ENCODE data around the gene BBX.
"Not testable (repeated sequence)": the region's sequence is repeated elsewhere in the genome, so short reads cannot be mapped to it uniquely, and the experiment has no call there.

BBX gene

DNA sequence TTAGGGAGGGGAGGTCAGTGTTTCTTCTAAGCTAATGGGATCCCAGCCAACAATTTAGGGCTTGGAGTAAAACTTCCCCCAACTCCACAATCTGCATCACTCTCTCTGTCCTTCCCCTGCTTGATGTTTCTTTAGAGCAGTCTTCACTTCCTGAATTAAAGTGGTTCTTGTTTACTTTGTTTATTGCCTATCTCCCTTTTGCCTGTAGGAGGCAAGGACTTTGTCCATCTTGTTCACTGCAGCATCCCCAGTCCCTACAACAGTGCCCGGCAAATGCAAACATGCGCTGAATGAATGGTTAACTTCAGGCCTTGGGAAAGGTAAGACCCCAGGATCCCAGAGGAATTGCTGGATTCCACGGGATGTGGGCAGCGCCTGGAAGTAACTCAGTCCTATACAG lies 312.2 kb downstream of the BBX start:
- not testable (repeated sequence) for H3K27ac ChIP-seq (ENCODE audit: low read length); H3K9me3 ChIP-seq (ENCODE audit: control insufficient read depth in 2 of 2, low read length in 2 of 2); H3K4me3 ChIP-seq (ENCODE audit: low read length in 2 of 2); H3K27me3 ChIP-seq (ENCODE audit: control insufficient read depth in 1 of 2, insufficient read depth in 2 of 2, low read length in 2 of 2); H3K9ac ChIP-seq (ENCODE audit: low read length in 2 of 2); H3K4me1 ChIP-seq (ENCODE audit: control insufficient read depth, insufficient read depth, low read length); H3K36me3 ChIP-seq (ENCODE audit: control insufficient read depth in 2 of 2, insufficient read depth in 2 of 2, low read length in 2 of 2)

DNA sequence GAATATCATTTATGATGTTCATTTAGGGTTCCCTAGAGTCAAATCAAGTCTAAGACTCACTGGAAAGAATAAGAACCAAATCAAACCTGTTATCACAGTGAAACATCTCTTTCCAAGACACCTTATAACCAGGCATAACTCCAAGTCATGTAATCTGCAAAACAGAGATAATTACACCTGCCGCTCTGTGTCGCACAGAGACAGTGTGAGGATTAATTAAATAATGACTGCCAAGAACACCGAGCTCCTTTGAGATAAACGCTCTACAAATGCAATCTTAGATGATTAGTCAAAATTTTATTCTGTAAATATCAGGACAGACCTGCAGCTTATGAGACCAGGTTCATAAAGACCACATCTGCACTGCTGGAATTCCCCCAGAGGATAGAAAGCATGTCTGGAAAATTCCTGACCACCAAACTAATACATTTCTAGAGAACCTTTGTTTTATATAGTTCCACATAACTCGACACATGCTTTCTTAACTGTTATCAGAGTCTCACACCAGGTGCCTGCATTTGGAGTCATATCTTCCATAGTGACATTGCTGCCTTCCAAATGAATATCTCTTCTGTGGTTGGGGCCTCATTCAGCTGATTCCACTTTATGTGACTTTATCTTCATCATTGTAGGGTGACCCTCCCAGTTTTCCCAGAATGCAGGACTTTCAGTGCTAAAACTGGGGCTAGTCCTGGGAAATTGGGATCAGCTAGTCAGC lies 315.3 kb downstream of the BBX start:
- Histone ChIP-seq H3K9ac (ENCODE audit: low read length in 2 of 2) (no peak overlapping the region), H3K4me1 (ENCODE audit: control insufficient read depth, insufficient read depth, low read length) (no peaks in the 10 kb centered on the region), H3K27me3 (ENCODE audit: control insufficient read depth in 1 of 2, insufficient read depth in 2 of 2, low read length in 2 of 2) (no peaks in the 10 kb centered on the region), H3K27ac (ENCODE audit: low read length) (no peak overlapping the region), H3K36me3 (ENCODE audit: control insufficient read depth in 2 of 2, insufficient read depth in 2 of 2, low read length in 2 of 2) (no peaks in the 10 kb centered on the region), H3K4me3 (ENCODE audit: low read length in 2 of 2) (no peak overlapping the region), H3K9me3 (ENCODE audit: control insufficient read depth in 2 of 2, low read length in 2 of 2) (no peaks in the 10 kb centered on the region)

DNA sequence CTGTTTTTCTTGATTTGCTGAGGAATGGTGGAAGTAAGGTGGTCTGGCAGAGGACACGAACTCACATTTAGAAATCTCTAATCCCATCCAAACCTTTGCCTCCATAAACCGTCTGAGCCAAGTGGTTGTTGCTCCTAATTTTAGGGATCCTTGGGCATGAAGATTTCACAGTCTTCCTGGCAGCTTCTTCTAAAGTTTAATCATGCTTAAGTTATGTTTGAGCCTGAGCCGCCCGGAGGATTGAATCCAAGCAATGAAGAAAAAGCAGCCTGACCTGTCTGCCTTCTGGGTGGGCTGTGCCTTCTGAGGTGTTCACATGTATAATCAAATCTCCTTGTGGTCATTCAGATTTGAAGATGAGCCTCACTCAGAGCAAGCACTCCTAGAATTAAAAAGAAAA lies 319.1 kb downstream of the BBX start:
- no peaks in the 10 kb centered on the region for H3K36me3 ChIP-seq (ENCODE audit: control insufficient read depth in 2 of 2, insufficient read depth in 2 of 2, low read length in 2 of 2)
- H3K9me3 ChIP-seq (ENCODE audit: control insufficient read depth in 2 of 2, low read length in 2 of 2), result no peaks in the 10 kb centered on the region
- H3K9ac ChIP-seq (ENCODE audit: low read length in 2 of 2), result no peak overlapping the region
- H3K27ac ChIP-seq (ENCODE audit: low read length), result no peak overlapping the region
- no peak overlapping the region for H3K4me3 ChIP-seq (ENCODE audit: low read length in 2 of 2)
- H3K4me1 ChIP-seq (ENCODE audit: control insufficient read depth, insufficient read depth, low read length), result no peaks in the 10 kb centered on the region
- no peaks in the 10 kb centered on the region for H3K27me3 ChIP-seq (ENCODE audit: control insufficient read depth in 1 of 2, insufficient read depth in 2 of 2, low read length in 2 of 2)

DNA sequence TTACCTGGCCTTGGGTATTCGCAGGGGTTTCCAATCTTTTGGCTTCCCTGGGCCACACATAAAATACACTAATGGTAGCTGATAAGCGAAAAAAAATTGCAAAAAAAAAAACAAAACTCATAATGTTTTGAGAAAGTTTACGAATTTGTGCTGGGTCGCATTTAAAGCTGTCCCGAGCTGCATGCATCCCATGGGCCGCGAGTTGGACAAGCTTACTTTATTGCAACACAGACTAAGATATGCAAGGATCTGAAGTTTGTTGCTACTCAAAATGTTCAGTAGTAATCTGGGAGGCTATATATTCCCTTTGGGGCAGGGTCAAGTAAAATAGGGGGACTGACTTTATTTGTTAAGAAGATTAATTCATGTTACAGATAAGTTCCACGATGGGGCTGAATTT lies 320.2 kb downstream of the BBX start:
- Histone ChIP-seq H3K4me1 (ENCODE audit: control insufficient read depth, insufficient read depth, low read length) (no peaks in the 10 kb centered on the region), H3K4me3 (ENCODE audit: low read length in 2 of 2) (no peak overlapping the region), H3K36me3 (ENCODE audit: control insufficient read depth in 2 of 2, insufficient read depth in 2 of 2, low read length in 2 of 2) (no peaks in the 10 kb centered on the region), H3K9me3 (ENCODE audit: control insufficient read depth in 2 of 2, low read length in 2 of 2) (no peaks in the 10 kb centered on the region), H3K27me3 (ENCODE audit: control insufficient read depth in 1 of 2, insufficient read depth in 2 of 2, low read length in 2 of 2) (no peaks in the 10 kb centered on the region), H3K9ac (ENCODE audit: low read length in 2 of 2) (no peak overlapping the region), H3K27ac (ENCODE audit: low read length) (no peak overlapping the region)

DNA sequence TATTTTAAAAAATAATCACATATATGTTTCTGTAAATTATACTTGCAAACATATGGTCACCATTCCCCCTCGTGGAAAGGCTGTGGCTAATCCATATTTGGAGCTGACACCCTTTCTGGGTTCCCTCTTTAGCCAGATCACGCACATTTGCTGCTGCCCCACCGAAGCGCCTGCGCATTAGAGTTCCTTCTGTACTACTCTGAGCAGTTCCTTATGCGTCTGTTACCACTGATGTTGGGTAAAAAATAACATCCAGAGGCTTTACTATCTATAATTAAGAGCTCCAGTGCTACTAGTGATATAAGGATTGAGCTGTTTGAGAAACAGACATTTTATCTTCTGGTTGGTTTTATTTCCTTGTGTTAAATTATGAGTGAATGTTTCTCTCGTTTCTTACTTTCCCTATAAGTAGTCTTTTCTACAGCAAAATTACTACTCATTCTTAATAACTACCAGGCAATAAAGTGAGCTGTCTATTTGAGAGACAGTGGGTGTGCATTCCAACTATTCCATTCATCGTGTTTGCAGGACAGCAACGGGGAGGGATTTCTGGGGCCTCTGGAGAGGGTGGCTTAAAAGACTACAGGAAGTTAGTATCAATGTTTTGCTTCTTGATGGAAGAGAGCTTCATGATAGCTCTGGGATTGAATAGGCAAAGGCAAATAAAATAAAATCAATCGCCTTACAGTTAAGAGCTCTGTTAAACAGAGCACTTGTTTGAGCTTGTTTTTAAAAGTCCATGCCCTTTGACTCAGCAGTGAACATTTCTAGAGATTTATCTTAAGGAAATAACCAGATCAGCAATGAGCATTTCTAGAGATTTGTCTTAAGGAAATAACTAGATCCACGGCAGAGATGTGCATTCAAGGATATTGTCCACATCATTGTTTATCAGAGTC lies 322.9 kb downstream of the BBX start:
- H3K27ac ChIP-seq (ENCODE audit: low read length), result no peak overlapping the region
- H3K36me3 ChIP-seq (ENCODE audit: control insufficient read depth in 2 of 2, insufficient read depth in 2 of 2, low read length in 2 of 2), result no peaks in the 10 kb centered on the region
- H3K9ac ChIP-seq (ENCODE audit: low read length in 2 of 2), result no peak overlapping the region
- H3K27me3 ChIP-seq (ENCODE audit: control insufficient read depth in 1 of 2, insufficient read depth in 2 of 2, low read length in 2 of 2), result no peaks in the 10 kb centered on the region
- H3K9me3 ChIP-seq (ENCODE audit: control insufficient read depth in 2 of 2, low read length in 2 of 2), result no peaks in the 10 kb centered on the region
- H3K4me3 ChIP-seq (ENCODE audit: low read length in 2 of 2), result no peak overlapping the region
- H3K4me1 ChIP-seq (ENCODE audit: control insufficient read depth, insufficient read depth, low read length), result no peaks in the 10 kb centered on the region

DNA sequence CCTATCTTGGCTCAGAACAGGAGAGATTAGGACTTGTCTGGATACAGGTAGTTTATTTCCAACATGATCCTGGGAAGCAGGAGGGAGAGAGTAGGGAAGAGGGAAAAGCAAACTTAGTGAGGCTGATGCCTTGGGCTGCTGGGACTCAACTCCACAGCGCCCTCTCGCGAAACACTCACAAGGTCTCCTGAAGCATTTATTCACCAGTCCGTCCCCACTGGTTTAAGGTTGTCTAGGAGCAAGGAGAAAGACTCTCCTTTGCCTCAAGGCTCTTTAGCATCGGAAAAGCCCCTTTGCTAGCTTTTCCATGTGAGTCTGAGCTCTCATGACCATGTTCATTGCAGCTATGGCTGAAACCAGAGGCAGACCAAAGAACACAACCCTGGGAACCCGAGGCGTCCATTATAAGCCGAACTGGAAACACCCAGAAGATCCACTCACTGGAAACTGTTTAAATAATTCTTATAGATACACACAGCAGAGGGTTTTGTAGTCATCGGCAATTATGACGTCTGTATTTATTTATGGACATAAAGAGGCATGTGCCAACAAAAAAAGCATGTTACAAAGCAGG lies 323.6 kb downstream of the BBX start:
- no peaks in the 10 kb centered on the region for H3K4me1 ChIP-seq (ENCODE audit: control insufficient read depth, insufficient read depth, low read length)
- no peaks in the 10 kb centered on the region for H3K9me3 ChIP-seq (ENCODE audit: control insufficient read depth in 2 of 2, low read length in 2 of 2)
- H3K27ac ChIP-seq (ENCODE audit: low read length), result no peak overlapping the region
- no peak overlapping the region for H3K9ac ChIP-seq (ENCODE audit: low read length in 2 of 2)
- H3K4me3 ChIP-seq (ENCODE audit: low read length in 2 of 2), result no peak overlapping the region
- H3K27me3 ChIP-seq (ENCODE audit: control insufficient read depth in 1 of 2, insufficient read depth in 2 of 2, low read length in 2 of 2), result no peaks in the 10 kb centered on the region
- H3K36me3 ChIP-seq (ENCODE audit: control insufficient read depth in 2 of 2, insufficient read depth in 2 of 2, low read length in 2 of 2), result no peaks in the 10 kb centered on the region

DNA sequence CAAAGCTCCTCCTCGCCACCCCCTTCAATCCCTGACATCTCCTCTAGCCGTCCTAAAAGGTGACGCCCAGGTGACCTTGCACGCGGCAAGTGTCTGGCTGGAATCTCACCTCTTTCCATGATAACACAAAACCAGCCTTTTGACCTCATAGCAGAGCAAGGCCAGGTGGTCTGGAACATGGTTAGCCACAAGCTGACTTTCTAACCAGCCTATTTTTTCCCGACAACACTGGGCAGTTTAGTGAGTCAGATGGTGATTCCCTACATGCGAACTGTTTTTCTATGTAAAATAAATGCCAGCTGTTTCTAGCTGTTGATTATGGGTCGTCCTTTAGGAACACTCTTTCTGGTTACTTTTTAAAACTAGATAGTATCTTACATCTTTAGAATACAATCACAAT lies 325.0 kb downstream of the BBX start:
- Histone ChIP-seq H3K9ac (ENCODE audit: low read length in 2 of 2) (no peak overlapping the region), H3K27ac (ENCODE audit: low read length) (no peak overlapping the region), H3K4me3 (ENCODE audit: low read length in 2 of 2) (no peak overlapping the region), H3K27me3 (ENCODE audit: control insufficient read depth in 1 of 2, insufficient read depth in 2 of 2, low read length in 2 of 2) (no peaks in the 10 kb centered on the region), H3K9me3 (ENCODE audit: control insufficient read depth in 2 of 2, low read length in 2 of 2) (no peaks in the 10 kb centered on the region), H3K4me1 (ENCODE audit: control insufficient read depth, insufficient read depth, low read length) (no peaks in the 10 kb centered on the region), H3K36me3 (ENCODE audit: control insufficient read depth in 2 of 2, insufficient read depth in 2 of 2, low read length in 2 of 2) (no peaks in the 10 kb centered on the region)

DNA sequence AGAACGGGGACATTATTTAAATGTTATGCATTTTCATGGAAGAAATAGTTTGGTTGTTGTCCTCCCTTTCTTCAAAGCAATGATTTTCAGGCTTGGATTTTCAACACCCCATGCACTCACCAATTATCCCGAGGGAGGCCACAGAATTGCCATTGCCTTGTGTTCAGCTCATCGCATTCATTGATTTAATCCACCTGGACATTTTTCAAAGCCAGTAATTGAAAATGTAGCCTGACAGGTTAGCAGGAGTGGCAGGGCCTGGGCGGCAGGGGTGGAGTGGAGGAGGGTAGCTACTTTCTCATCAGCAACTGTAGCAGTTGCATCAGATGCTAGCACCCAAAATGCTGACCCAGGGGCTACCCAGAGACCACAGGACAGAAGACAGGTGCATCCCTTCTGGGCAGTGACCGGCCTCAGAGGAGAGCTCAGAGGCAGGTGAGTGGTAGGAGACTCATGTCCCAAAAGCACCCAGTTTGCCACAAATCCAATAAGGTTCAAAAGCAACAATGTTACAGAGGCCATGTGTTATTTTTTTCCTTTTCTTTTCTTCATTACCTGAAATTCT lies 325.7 kb downstream of the BBX start:
- Histone ChIP-seq H3K4me3 (ENCODE audit: low read length in 2 of 2) (no peak overlapping the region), H3K27me3 (ENCODE audit: control insufficient read depth in 1 of 2, insufficient read depth in 2 of 2, low read length in 2 of 2) (no peaks in the 10 kb centered on the region), H3K9ac (ENCODE audit: low read length in 2 of 2) (no peak overlapping the region), H3K27ac (ENCODE audit: low read length) (no peak overlapping the region), H3K4me1 (ENCODE audit: control insufficient read depth, insufficient read depth, low read length) (no peaks in the 10 kb centered on the region), H3K9me3 (ENCODE audit: control insufficient read depth in 2 of 2, low read length in 2 of 2) (no peaks in the 10 kb centered on the region), H3K36me3 (ENCODE audit: control insufficient read depth in 2 of 2, insufficient read depth in 2 of 2, low read length in 2 of 2) (no peaks in the 10 kb centered on the region)

DNA sequence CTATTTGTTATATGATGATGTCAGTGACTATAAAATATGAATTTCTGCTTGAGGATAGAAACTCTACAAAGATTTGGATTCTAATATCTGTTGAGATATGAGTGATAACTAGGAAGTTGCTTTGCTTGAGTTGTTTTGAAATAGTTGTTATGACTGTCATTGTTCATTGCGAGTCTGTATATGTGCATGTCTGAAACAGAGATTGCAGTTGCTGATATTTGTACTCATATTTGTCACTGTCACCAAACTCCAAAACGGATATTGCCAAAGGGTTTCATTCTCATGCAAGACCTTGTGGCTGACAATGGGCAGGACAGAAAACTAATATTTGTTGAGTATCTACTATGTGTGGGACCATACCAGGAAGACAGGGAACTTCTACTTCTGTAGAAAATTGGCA lies 327.9 kb downstream of the BBX start:
- Histone ChIP-seq H3K27ac (ENCODE audit: low read length) (no peak overlapping the region), H3K4me1 (ENCODE audit: control insufficient read depth, insufficient read depth, low read length) (no peaks in the 10 kb centered on the region), H3K4me3 (ENCODE audit: low read length in 2 of 2) (no peak overlapping the region), H3K27me3 (ENCODE audit: control insufficient read depth in 1 of 2, insufficient read depth in 2 of 2, low read length in 2 of 2) (no peaks in the 10 kb centered on the region), H3K36me3 (ENCODE audit: control insufficient read depth in 2 of 2, insufficient read depth in 2 of 2, low read length in 2 of 2) (no peaks in the 10 kb centered on the region), H3K9ac (ENCODE audit: low read length in 2 of 2) (no peak overlapping the region), H3K9me3 (ENCODE audit: control insufficient read depth in 2 of 2, low read length in 2 of 2) (no peaks in the 10 kb centered on the region)

DNA sequence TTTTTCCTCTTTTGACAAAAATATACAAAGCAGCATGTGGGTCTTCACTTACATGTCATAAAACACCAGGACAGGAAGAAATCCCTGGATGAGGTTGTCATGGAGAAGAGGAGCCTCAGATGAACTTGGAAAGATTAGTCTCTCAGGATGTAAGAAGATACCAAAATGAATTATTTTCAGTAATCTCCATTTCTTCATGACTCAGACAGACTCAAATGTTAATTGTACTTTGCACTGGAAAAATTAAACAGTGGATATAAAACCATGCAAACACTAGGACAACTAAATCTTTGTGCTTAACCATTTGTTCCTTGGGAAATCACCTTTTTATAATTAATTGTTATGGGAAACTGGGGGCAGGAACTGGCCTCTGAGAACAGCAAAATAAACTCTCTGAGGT lies 331.1 kb downstream of the BBX start:
- no peak overlapping the region for H3K4me3 ChIP-seq (ENCODE audit: low read length in 2 of 2)
- no peak overlapping the region for H3K9ac ChIP-seq (ENCODE audit: low read length in 2 of 2)
- H3K27ac ChIP-seq (ENCODE audit: low read length), result no peak overlapping the region
- no peaks in the 10 kb centered on the region for H3K9me3 ChIP-seq (ENCODE audit: control insufficient read depth in 2 of 2, low read length in 2 of 2)
- no peaks in the 10 kb centered on the region for H3K27me3 ChIP-seq (ENCODE audit: control insufficient read depth in 1 of 2, insufficient read depth in 2 of 2, low read length in 2 of 2)
- H3K4me1 ChIP-seq (ENCODE audit: control insufficient read depth, insufficient read depth, low read length), result no peaks in the 10 kb centered on the region
- no peaks in the 10 kb centered on the region for H3K36me3 ChIP-seq (ENCODE audit: control insufficient read depth in 2 of 2, insufficient read depth in 2 of 2, low read length in 2 of 2)

Data from stomach smooth muscle (tissue), 2 donors.